ENCODE measurements around the gene KDM1A. TPM values are rescaled to one million over a fixed set of nuclear protein-coding genes. Genes with fewer than 3 reads are reported as not detected.

The KDM1A gene
- total RNA-seq, 1 experiment from 2014 or later, result 110 TPM

DNA sequence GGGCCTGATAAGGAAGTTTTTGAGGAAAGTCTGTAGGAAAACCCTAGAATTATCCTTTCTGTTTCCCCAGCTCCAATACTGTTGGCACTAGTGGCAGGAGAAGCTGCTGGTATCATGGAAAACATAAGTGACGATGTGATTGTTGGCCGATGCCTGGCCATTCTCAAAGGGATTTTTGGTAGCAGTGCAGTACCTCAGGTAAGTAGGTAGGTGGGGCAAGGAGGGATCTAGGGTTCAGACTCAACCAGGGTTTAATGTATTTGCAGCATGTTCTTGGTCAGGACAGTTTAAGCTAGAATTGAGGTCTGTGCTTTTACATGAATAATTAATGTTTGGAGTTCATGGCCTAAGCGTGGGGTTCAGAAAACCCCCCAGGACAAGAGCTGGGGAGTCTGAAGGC, 62.1 kb downstream of the KDM1A start:
- H3K27me3 ChIP-seq (ENCODE audit: low read length), result no peaks in the 10 kb centered on the region
- H3K9me2 ChIP-seq (replicated peaks; ENCODE audit: insufficient read depth, low read length), result no peaks in the 10 kb centered on the region
- peaks cover 2% of the 10 kb centered on the region; the same call in 1 of the 2 replicates for H3K4me1 ChIP-seq (ENCODE audit: low read length)
- DNase-seq, result no peak
- H4K20me1 ChIP-seq (ENCODE audit: insufficient read depth, low read depth, low read length), result 0 out of 2 replicates have a peak, but pooled peaks cover 7% of the 10 kb centered on the region
- H3K9ac ChIP-seq (ENCODE audit: low read length), result no peak overlapping the region
- no peak overlapping the region for H3K27ac ChIP-seq (ENCODE audit: low read length)
- no peak overlapping the region for H3K4me3 ChIP-seq (ENCODE audit: low read length)
- H2AFZ ChIP-seq (ENCODE audit: low read length), result no peak overlapping the region
- peaks cover 50% of the 10 kb centered on the region; the same call in 1 of the 2 replicates for H3K36me3 ChIP-seq (ENCODE audit: insufficient read depth, low read length)
- H3K79me2 ChIP-seq (ENCODE audit: low read length), result no peaks in the 10 kb centered on the region
- H3K9me3 ChIP-seq (ENCODE audit: low read length), result no peaks in the 10 kb centered on the region
- H3K4me2 ChIP-seq (ENCODE audit: low read depth, low read length, poor library complexity, severe bottlenecking), result no peak overlapping the region

DNA sequence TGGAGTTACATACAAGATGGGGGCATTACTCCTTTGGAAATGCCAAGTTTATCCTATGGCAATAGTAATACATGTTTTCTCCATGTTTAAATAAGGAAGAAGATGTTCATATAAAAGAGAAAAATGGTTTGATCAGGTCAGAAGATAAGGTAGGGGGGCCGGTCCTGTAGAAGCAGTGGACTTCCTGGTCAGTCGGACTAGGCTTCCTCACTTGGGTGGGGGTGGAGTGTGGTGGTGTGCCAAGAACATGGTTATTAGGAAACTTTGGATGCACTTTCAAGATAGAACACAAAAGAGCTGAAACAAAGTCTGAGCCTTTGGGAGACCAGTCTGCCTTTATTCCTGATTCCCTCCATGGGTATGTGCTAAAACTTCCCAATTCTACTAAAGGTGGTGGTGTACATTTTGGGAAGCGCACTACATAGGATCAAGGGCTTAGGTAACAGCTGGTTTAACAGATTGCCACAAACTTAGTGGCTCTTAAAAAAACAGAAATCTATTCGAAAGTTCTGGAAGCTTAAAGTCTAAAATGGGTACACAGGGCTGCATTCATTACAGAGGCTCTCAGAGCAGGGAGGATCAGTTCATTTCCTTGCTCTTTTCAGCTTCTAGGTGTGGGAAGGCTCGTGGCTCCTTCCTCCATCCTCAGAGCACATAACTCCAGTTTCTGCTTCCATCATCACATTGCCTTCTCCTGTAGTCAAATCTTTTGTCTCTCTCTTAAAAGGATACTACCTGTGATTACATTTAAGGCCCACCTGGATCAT, 64.6 kb downstream of the KDM1A start:
- no peaks in the 10 kb centered on the region for H3K9me2 ChIP-seq (replicated peaks; ENCODE audit: insufficient read depth, low read length)
- no peaks in the 10 kb centered on the region for H3K79me2 ChIP-seq (ENCODE audit: low read length)
- no peaks in the 10 kb centered on the region for H3K27me3 ChIP-seq (ENCODE audit: low read length)
- peaks cover 2% of the 10 kb centered on the region; the same call in 1 of the 2 replicates for H3K4me1 ChIP-seq (ENCODE audit: low read length)
- no peak overlapping the region for H3K27ac ChIP-seq (ENCODE audit: low read length)
- peaks cover 33% of the 10 kb centered on the region; the same call in 1 of the 2 replicates for H3K36me3 ChIP-seq (ENCODE audit: insufficient read depth, low read length)
- no peak overlapping the region for H3K4me2 ChIP-seq (ENCODE audit: low read depth, low read length, poor library complexity, severe bottlenecking)
- H3K4me3 ChIP-seq (ENCODE audit: low read length), result no peak overlapping the region
- H2AFZ ChIP-seq (ENCODE audit: low read length), result no peak overlapping the region
- no peaks in the 10 kb centered on the region for H3K9me3 ChIP-seq (ENCODE audit: low read length)
- 0 out of 2 replicates have a peak, but pooled peaks cover 7% of the 10 kb centered on the region for H4K20me1 ChIP-seq (ENCODE audit: insufficient read depth, low read depth, low read length)
- no peak overlapping the region for H3K9ac ChIP-seq (ENCODE audit: low read length)
- no peak for DNase-seq

DNA sequence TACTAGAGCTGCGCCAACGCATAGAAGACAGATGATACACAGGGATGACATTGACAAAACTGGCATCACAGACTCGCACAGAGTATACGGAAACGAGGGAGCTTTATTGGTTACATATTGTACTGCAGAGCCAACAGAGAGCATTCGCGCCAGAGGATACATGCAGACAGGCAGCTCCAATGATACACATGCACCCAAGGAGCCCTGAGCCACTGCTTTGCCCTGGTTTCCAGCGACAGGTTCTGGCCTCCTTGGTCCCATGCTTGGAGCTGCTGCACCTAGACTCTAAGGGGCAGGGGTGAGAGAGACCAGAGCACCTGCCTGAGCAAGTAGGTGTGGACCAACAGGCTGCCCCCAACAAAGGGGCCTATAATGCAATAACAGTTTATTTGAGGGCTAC, 65.6 kb downstream of the KDM1A start:
- Histone ChIP-seq H3K9ac (ENCODE audit: low read length) (no peak overlapping the region), H3K4me3 (ENCODE audit: low read length) (no peak overlapping the region), H3K4me2 (ENCODE audit: low read depth, low read length, poor library complexity, severe bottlenecking) (no peak overlapping the region), H3K27me3 (ENCODE audit: low read length) (no peaks in the 10 kb centered on the region), H3K4me1 (ENCODE audit: low read length) (peaks cover 2% of the 10 kb centered on the region; the same call in 1 of the 2 replicates), H4K20me1 (ENCODE audit: insufficient read depth, low read depth, low read length) (0 out of 2 replicates have a peak, but pooled peaks cover 7% of the 10 kb centered on the region), H3K9me3 (ENCODE audit: low read length) (no peaks in the 10 kb centered on the region), H2AFZ (ENCODE audit: low read length) (no peak overlapping the region), H3K79me2 (ENCODE audit: low read length) (no peaks in the 10 kb centered on the region), H3K36me3 (ENCODE audit: insufficient read depth, low read length) (peaks cover 28% of the 10 kb centered on the region; the same call in 1 of the 2 replicates), H3K27ac (ENCODE audit: low read length) (no peak overlapping the region), H3K9me2 (replicated peaks; ENCODE audit: insufficient read depth, low read length) (no peaks in the 10 kb centered on the region)
- no peak for DNase-seq

DNA sequence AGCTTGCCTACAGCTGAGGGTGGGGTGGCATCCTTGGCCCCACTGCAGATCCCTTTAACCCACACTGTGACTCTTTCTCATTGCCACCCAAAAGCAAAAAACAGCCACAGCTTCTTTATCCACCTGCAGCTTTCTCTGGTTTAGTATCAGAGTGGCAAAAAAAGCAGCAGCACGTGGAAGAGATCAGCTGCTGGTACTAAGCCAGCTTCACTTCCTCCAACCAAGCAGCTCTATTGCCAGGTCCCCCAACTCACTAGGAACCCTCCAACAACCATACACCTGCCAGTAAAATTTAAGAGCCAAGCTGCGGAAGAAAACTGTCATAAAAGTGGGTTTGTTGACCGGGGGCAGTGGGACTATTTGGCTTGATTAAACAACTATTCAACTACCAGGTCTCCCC, 66.4 kb downstream of the KDM1A start:
- H3K4me1 ChIP-seq (ENCODE audit: low read length), result peaks cover 2% of the 10 kb centered on the region; the same call in 1 of the 2 replicates
- H3K4me2 ChIP-seq (ENCODE audit: low read depth, low read length, poor library complexity, severe bottlenecking), result no peak overlapping the region
- H3K9me2 ChIP-seq (replicated peaks; ENCODE audit: insufficient read depth, low read length), result no peaks in the 10 kb centered on the region
- no peaks in the 10 kb centered on the region for H3K27me3 ChIP-seq (ENCODE audit: low read length)
- H3K27ac ChIP-seq (ENCODE audit: low read length), result no peak overlapping the region
- peaks cover 21% of the 10 kb centered on the region; the same call in 1 of the 2 replicates for H3K36me3 ChIP-seq (ENCODE audit: insufficient read depth, low read length)
- H3K9me3 ChIP-seq (ENCODE audit: low read length), result no peaks in the 10 kb centered on the region
- no peak overlapping the region for H2AFZ ChIP-seq (ENCODE audit: low read length)
- no peaks in the 10 kb centered on the region for H3K79me2 ChIP-seq (ENCODE audit: low read length)
- H3K4me3 ChIP-seq (ENCODE audit: low read length), result no peak overlapping the region
- H4K20me1 ChIP-seq (ENCODE audit: insufficient read depth, low read depth, low read length), result 0 out of 2 replicates have a peak, but pooled peaks cover 4% of the 10 kb centered on the region
- DNase-seq, result no peak
- H3K9ac ChIP-seq (ENCODE audit: low read length), result no peak overlapping the region

DNA sequence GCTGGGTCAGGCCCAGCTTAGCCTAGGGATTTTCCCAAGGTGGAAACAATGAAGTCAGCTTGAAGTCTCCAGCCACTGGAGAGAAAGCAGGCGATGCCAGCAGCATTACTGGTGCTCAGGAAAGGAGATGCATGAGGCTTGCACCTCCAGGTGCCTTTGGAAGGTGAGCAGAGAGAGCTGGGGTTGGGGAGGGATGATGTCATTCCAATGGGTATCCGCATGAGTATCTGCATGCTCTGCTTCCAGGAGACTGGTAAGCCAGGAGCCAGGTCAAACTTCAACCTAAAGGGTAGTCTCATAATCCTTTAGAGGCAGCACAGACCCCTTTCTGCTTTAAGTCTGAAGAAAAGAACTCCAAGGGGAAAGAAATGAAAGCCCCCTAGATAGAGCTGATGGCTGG, 68.8 kb downstream of the KDM1A start:
- Histone ChIP-seq H3K79me2 (ENCODE audit: low read length) (no peaks in the 10 kb centered on the region), H3K9me3 (ENCODE audit: low read length) (no peaks in the 10 kb centered on the region), H4K20me1 (ENCODE audit: insufficient read depth, low read depth, low read length) (no peaks in the 10 kb centered on the region), H3K4me1 (ENCODE audit: low read length) (peaks cover 2% of the 10 kb centered on the region; the same call in 1 of the 2 replicates), H3K4me2 (ENCODE audit: low read depth, low read length, poor library complexity, severe bottlenecking) (no peak overlapping the region), H3K27ac (ENCODE audit: low read length) (no peak overlapping the region), H3K27me3 (ENCODE audit: low read length) (no peaks in the 10 kb centered on the region), H3K9ac (ENCODE audit: low read length) (no peak overlapping the region), H3K4me3 (ENCODE audit: low read length) (no peak overlapping the region), H2AFZ (ENCODE audit: low read length) (no peak overlapping the region), H3K9me2 (replicated peaks; ENCODE audit: insufficient read depth, low read length) (no peaks in the 10 kb centered on the region), H3K36me3 (ENCODE audit: insufficient read depth, low read length) (peaks cover 4% of the 10 kb centered on the region; the same call in 1 of the 2 replicates)
- DNase-seq, result no peak

DNA sequence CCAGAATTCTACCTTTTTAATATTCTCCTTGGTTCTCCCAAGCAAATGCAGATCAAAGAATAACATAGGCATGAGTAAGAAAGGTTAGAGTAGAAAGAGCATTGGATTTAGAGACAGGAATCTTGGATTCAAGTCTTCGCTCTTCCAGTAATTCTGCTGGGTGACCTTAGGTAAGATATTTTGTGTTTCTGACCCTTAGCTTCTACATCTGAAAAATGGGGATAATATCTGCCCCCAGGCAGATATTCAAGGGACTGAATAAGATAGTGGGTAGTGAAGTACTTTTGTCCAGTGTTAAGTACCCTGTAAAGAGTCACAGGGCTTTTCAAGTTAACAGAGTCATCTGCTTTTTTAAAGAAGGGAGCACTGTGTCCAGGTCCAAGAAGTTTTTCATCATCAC, 70.8 kb downstream of the KDM1A start:
- Histone ChIP-seq H3K9ac (ENCODE audit: low read length) (no peak overlapping the region), H3K9me2 (replicated peaks; ENCODE audit: insufficient read depth, low read length) (no peaks in the 10 kb centered on the region), H3K4me2 (ENCODE audit: low read depth, low read length, poor library complexity, severe bottlenecking) (no peak overlapping the region), H3K4me3 (ENCODE audit: low read length) (no peak overlapping the region), H3K27me3 (ENCODE audit: low read length) (no peaks in the 10 kb centered on the region), H4K20me1 (ENCODE audit: insufficient read depth, low read depth, low read length) (0 out of 2 replicates have a peak, but pooled peaks cover 3% of the 10 kb centered on the region), H3K9me3 (ENCODE audit: low read length) (no peaks in the 10 kb centered on the region), H2AFZ (ENCODE audit: low read length) (no peak overlapping the region), H3K27ac (ENCODE audit: low read length) (no peak overlapping the region), H3K36me3 (ENCODE audit: insufficient read depth, low read length) (no peaks in the 10 kb centered on the region), H3K79me2 (ENCODE audit: low read length) (no peaks in the 10 kb centered on the region), H3K4me1 (ENCODE audit: low read length) (peaks cover 2% of the 10 kb centered on the region; the same call in 1 of the 2 replicates)
- DNase-seq, result no peak

DNA sequence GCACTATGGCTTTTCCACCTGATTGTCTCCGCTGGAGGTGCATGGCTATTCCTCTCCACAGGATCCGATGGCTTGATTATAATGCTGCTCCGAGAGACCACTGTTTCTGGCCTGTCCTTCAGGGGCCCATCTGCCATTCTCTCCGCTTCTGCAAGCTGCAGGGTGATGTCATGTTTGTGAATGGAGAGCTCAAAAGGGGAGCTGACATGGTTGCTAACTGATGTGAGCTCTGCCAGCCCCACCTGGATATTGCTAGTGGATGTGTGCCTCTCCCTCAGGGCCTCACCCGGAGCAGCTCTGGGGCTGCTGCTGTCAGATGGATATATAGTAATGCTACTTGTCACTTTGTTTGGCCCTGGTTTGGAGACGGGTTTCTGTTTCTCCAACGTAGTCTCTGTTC, 72.3 kb downstream of the KDM1A start:
- Histone ChIP-seq H4K20me1 (ENCODE audit: insufficient read depth, low read depth, low read length) (0 out of 2 replicates have a peak, but pooled peaks cover 3% of the 10 kb centered on the region), H3K79me2 (ENCODE audit: low read length) (no peaks in the 10 kb centered on the region), H3K4me2 (ENCODE audit: low read depth, low read length, poor library complexity, severe bottlenecking) (no peak overlapping the region), H3K9me3 (ENCODE audit: low read length) (no peaks in the 10 kb centered on the region), H2AFZ (ENCODE audit: low read length) (no peak overlapping the region), H3K4me3 (ENCODE audit: low read length) (no peak overlapping the region), H3K4me1 (ENCODE audit: low read length) (no peaks in the 10 kb centered on the region), H3K27me3 (ENCODE audit: low read length) (no peaks in the 10 kb centered on the region), H3K27ac (ENCODE audit: low read length) (no peak overlapping the region), H3K9me2 (replicated peaks; ENCODE audit: insufficient read depth, low read length) (no peaks in the 10 kb centered on the region), H3K9ac (ENCODE audit: low read length) (no peak overlapping the region), H3K36me3 (ENCODE audit: insufficient read depth, low read length) (no peaks in the 10 kb centered on the region)
- no peak for DNase-seq

DNA sequence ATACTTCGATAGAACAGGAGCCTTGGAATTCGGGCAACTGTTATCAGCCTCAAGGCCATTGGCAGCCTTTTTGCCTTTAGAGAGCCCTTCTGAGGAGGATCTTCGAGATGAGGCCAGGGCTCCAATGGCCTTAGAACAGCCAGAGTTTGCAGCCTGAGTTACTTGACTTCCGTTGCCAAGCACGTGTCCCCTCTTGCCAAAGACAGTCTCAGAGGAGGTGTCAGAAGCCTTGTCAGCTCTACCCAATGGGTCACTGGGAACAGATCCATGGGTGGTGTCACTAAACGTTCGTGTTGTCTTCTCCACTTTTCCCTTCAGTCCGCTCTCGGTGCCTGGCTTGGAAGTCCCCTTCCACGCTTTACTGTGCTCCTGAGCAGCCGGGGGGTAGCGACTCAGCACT, 73.2 kb downstream of the KDM1A start:
- no peaks in the 10 kb centered on the region for H3K79me2 ChIP-seq (ENCODE audit: low read length)
- H3K27me3 ChIP-seq (ENCODE audit: low read length), result no peaks in the 10 kb centered on the region
- DNase-seq, result no peak
- H4K20me1 ChIP-seq (ENCODE audit: insufficient read depth, low read depth, low read length), result 0 out of 2 replicates have a peak, but pooled peaks cover 3% of the 10 kb centered on the region
- no peaks in the 10 kb centered on the region for H3K9me3 ChIP-seq (ENCODE audit: low read length)
- H3K36me3 ChIP-seq (ENCODE audit: insufficient read depth, low read length), result no peaks in the 10 kb centered on the region
- no peaks in the 10 kb centered on the region for H3K9me2 ChIP-seq (replicated peaks; ENCODE audit: insufficient read depth, low read length)
- H3K27ac ChIP-seq (ENCODE audit: low read length), result no peak overlapping the region
- no peak overlapping the region for H3K4me2 ChIP-seq (ENCODE audit: low read depth, low read length, poor library complexity, severe bottlenecking)
- no peak overlapping the region for H2AFZ ChIP-seq (ENCODE audit: low read length)
- H3K4me1 ChIP-seq (ENCODE audit: low read length), result no peaks in the 10 kb centered on the region
- H3K9ac ChIP-seq (ENCODE audit: low read length), result no peak overlapping the region
- no peak overlapping the region for H3K4me3 ChIP-seq (ENCODE audit: low read length)

Measured in Karpas-422 (cell line).